Subcutaneous preadipocyte (primary cell): ENCODE data around the gene MAK. TPM values are rescaled to one million over a fixed set of nuclear protein-coding genes. Genes with fewer than 3 reads are reported as not detected.

Source experiments
- small RNA-seq: library from RNA; depleted of rRNA; stranded (forward); fragments of <200 nt; gene quantifications from one replicate; pipeline ENCODE3, GENCODE V24; 2012
- total RNA-seq: library from RNA; depleted of rRNA; stranded (reverse); fragments of >200 nt; gene quantifications from 2 replicates; pipeline ENCODE4 v1.2.3, GENCODE V29; 2012

Gene MAK
- total RNA-seq, result not detected in 2 replicates

DNA sequence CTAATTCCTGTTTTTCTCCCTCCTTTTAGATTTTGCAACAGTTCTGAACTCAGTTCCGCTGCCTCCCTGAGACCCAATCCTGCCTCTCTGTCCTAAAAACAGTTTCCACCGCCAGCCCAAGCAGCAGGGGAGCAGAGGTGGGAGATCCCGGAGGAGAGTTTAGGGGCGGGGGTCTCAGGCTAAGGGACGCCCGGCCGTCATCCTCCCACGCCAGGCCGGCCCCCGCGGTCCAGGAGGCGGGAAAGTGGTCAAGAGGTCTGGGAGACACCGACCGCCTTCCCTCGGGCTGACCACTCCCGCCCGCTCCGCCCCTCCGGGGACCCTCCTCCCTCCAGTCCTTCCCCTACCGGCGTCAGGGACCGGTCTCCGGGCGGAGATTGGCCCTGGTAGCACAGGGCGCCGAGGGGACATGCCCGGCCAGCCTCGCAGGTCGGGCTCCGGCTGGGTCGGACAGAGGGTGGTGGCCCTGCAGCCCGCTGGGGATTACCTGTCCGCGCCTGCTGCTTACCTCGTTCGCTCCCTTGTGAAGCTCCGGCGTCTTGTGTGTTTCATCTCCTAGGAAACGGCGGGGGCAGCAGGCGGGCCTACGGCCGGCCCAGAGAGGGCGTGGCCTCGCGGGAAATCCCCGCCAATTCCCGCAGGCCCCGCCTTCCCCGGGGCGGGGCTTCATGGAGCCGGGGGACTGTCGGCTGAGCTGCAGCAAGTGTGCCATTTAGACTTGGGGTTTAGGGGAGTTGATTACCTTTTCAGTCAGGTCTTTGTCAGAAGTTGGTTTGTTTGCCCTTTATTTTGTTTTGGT is at the start of gene MAK:
Gene MAK, minus strand, starts transcription at position 545 of the 799 bp plus-strand sequence. CDS start 7,891 bp downstream, outside the sequence.

GRCh38 chr6:10886691-10887502 is 48.6 kb upstream of the MAK start, which contains the start of gene SYCP2L:
Gene SYCP2L, plus strand, starts transcription at chr6:10887052. Its CDS starts 75 bp downstream, at chr6:10887127.

GRCh38 chr6:10747251-10747972 is 90.9 kb downstream of the MAK start, which contains the start of gene TMEM14B:
Gene TMEM14B, plus strand, starts transcription at chr6:10747805. Its CDS starts 1,441 bp downstream, at chr6:10749246.

DNA sequence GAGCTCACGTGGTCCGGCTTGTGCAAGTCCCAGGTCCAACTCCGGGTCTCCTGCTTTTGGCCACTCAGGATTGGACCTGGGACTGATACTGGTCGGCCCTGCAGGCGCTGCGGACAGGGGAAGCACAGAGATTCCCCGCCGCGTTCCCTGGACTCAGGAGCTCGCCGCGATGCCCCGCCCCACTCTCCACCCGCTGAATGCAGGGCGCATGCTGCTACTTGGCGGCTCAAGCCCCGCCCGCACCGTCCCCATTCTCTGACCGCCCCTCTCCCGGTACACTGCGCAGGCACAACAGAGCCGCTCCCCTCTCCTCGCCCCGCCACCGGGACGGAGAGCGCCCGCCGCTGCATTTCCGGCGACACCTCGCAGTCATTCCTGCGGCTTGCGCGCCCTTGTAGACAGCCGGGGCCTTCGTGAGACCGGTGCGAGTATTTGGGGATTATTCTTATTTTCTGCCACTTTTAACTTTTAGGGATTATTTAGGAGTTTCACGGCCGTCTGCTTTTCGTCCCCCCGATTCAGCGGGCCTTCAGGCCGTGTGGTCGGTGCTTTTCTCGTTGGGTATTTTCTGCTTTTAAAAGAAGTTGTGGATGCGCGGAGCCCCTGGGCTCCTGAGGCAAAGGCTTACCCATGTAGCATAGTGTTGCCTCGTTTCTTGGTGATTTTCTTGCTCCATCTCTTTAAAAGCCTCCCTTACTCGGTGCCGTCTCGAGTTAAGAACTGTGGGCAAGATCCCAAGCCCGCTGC is 115.3 kb downstream of the MAK start, which contains the start of gene TMEM14C:
Gene TMEM14C, plus strand, starts transcription at position 251 of the 747 bp plus-strand sequence. CDS start 1,544 bp downstream, outside the sequence.

Small RNAs within 50 kb of the gene (small RNA-seq; reads per million reads assigned to genes)
- not detected for gene RNA5SP203

Other genes starting within 250 kb of the MAK start
- 0.59 and 1.1 TPM in 2 replicates for gene C6orf52, start 143.9 kb downstream of the MAK start, total RNA-seq
- 22.0 and 26.4 TPM in 2 replicates for gene PAK1IP1, start 143.6 kb downstream of the MAK start, total RNA-seq
- gene TMEM14C, start 115.5 kb downstream of the MAK start, total RNA-seq, result 84.6 and 101 TPM in 2 replicates
- gene TMEM14B, start 90.7 kb downstream of the MAK start, total RNA-seq, result 61.7 and 68.0 TPM in 2 replicates
- not detected in 2 replicates for gene GCM2, start 43.5 kb upstream of the MAK start, total RNA-seq
- under 0.01 TPM in 1 of 2 replicates, not detected in the other for gene SYCP2L, start 48.5 kb upstream of the MAK start, total RNA-seq
- under 0.01 and 0.39 TPM in 2 replicates for gene ELOVL2, start 205.8 kb upstream of the MAK start, total RNA-seq